Spleen (tissue), 11 donors: ENCODE data around the gene OR51G2. TPM values are rescaled to one million over a fixed set of nuclear protein-coding genes. Genes with fewer than 3 reads are reported as not detected.

Source experiments
- DNase-seq: peaks from one replicate; pipeline ENCODE4 v3.0.0-alpha.2; 2020
- H3K27ac ChIP-seq, 8 donors: fragments of 200-600 bp; sonication (generic) in 7 of 8; 1 replicate in 4 of 8; 2 replicates in 4 of 8; pipeline versions ENCODE4 v1.5.0 to v1.8.0; 2016 to 2021; ENCODE audit warnings: inconsistent platforms in 4 of 8, mild to moderate bottlenecking in 4 of 8, moderate library complexity in 1 of 8
- H3K27me3 ChIP-seq, 7 donors: fragments of 200-600 bp; sonication (generic) in 6 of 7; replicated peaks in 1 of 7; 1 replicate in 4 of 7; 2 replicates in 3 of 7; pipeline versions ENCODE4 v1.5.0 to v1.8.0; 2016 to 2021; ENCODE audit warnings: inconsistent platforms in 3 of 7, mild to moderate bottlenecking in 1 of 7
- H3K36me3 ChIP-seq, 6 donors: fragments of 200-600 bp; sonication (generic) in 5 of 6; 1 replicate in 4 of 6; 2 replicates in 2 of 6; pipeline versions ENCODE4 v1.5.0 to v1.8.0; 2016 to 2021; ENCODE audit warnings: inconsistent platforms in 2 of 6
- H3K4me1 ChIP-seq, 6 donors: fragments of 200-600 bp; sonication (generic) in 5 of 6; 1 replicate in 3 of 6; 2 replicates in 3 of 6; pipeline versions ENCODE4 v1.5.0 to v1.8.0; 2016 to 2021; ENCODE audit warnings: inconsistent platforms in 3 of 6
- H3K4me3 ChIP-seq, 8 donors: fragments of 200-600 bp; sonication (generic) in 7 of 8; 1 replicate in 4 of 8; 2 replicates in 4 of 8; pipeline versions ENCODE4 v1.5.0 to v1.8.0; 2016 to 2021; ENCODE audit warnings: inconsistent platforms in 4 of 8, mild to moderate bottlenecking in 4 of 8, moderate library complexity in 2 of 8
- H3K9me3 ChIP-seq, 8 donors: fragments of 200-600 bp; sonication (generic) in 7 of 8; 1 replicate in 4 of 8; 2 replicates in 4 of 8; pipeline versions ENCODE4 v1.5.0 to v1.8.0; 2016 to 2021; ENCODE audit warnings: inconsistent platforms in 4 of 8
- POLR2A ChIP-seq, 3 donors: fragments of 450-650 bp; IDR thresholded peaks; one replicate each; pipeline ENCODE4 v1.5.1; 2017; ENCODE audit warnings: antibody characterized with exemption in 3 of 3, mild to moderate bottlenecking in 1 of 3
- POLR2AphosphoS5 ChIP-seq, 3 donors: sonication (generic); formaldehyde crosslinking; IDR thresholded peaks; one replicate each; pipeline ENCODE4 v1.5.1; 2017; ENCODE audit warnings: antibody characterized with exemption in 3 of 3
- WGBS, 5 donors: extraction: QIAGEN DNeasy Blood & Tissue Kit in 3 of 5; methylation state at CpG; one replicate each; pipeline versions ENCODE4 v1.1.5 to v1.1.7; 2013 to 2018; 5-methylcytosine and 5-hydroxymethylcytosine counted together
- intact Hi-C: fragments of 100-400 bp; cut with DNase I; formaldehyde crosslinking; loops from one replicate; pipeline ENCODE4 v1.15.0; 2023; ENCODE audit warnings: low total_unique reads
- polyA plus RNA-seq, 3 donors: library from polyadenylated mRNA; stranded (reverse); fragments of 200-250 nt; gene quantifications; one replicate each; pipeline ENCODE4 v1.2.1, GENCODE V29; 2013
- total RNA-seq, 7 donors: library from RNA; depleted of rRNA in 3 of 7; stranded (reverse); fragments of >200 nt in 3 of 7; fragmentation: NEBNext Ultra II Directional in 4 of 7; extraction: Animal tissue kit (Norgen Biotek cat#: 25700) in 4 of 7; gene quantifications; one replicate each; pipeline versions ENCODE4 v1.1.0 to v1.2.1, GENCODE V29; 2016 to 2021
- TF ChIP-seq, protein P1 (sequence below), 11 experiments: fragments of 200-600 bp in 7 of 11; fragments of 450-650 bp in 4 of 11; sonication (generic) in 4 of 11; IDR thresholded peaks in 8 of 11; conservative IDR thresholded peaks in 3 of 11; 1 replicate in 7 of 11; 2 replicates in 4 of 11; pipeline versions ENCODE4 v1.4.0 to v1.8.0; 2016 to 2021; ENCODE audit warnings: antibody characterized with exemption in 11 of 11, inconsistent platforms in 4 of 11, mild to moderate bottlenecking in 1 of 11
- donor health status: healthy with polysubstance abuse.
- donor health status: DM: no; HTN: no; CAD: no; lungs with moderate emphysema.
- donor health status: DM: no; HTN: no; CAD: no.
- donor health status: Bipolar disorder and iron deficiency.
- donor health status: healthy.
- donor health status: DM: no; HTN: no; CAD: no.
- donor health status: DM: yes; HTN: yes; CAD: no.

The OR51G2 gene
- total and polyA plus RNA-seq, 10 donors, result not detected

DNA sequence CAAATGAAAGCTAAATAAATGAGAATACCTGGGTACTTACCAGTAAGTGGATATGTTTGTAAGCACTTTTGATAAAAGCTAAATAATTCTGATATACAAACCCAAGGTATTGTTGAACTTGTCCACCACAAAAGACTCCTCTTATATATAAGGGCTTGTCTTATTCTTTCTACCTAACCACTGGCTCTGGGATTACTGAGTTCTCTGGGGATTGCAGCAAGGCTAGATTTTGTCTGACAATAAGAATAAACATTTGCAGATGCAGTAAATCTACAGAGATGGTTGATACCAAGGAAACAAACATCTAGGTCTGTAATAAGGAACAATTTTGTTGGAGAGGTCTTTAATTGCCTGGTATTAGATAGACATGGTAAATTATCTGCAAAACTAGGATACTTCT, 28.4 kb upstream of the OR51G2 start, which contains the start of gene OR51A4:
Gene OR51A4, minus strand, starts transcription at position 101 of the 400 bp plus-strand sequence. CDS start 505 bp downstream, outside the sequence.
- Histone ChIP-seq H3K9me3 (no peaks in the 10 kb centered on the region), H3K27me3 (no peaks in the 10 kb centered on the region), H3K27ac (no peak within 1 kb of the TSS), H3K36me3 (no peaks in the 10 kb centered on the region), H3K4me3 (no peak within 1 kb of the TSS), H3K4me1 (no peaks in the 10 kb centered on the region)
- DNase-seq, result no peak
- intact Hi-C loops, result no loop called here
- TF ChIP-seq, protein P1, sequence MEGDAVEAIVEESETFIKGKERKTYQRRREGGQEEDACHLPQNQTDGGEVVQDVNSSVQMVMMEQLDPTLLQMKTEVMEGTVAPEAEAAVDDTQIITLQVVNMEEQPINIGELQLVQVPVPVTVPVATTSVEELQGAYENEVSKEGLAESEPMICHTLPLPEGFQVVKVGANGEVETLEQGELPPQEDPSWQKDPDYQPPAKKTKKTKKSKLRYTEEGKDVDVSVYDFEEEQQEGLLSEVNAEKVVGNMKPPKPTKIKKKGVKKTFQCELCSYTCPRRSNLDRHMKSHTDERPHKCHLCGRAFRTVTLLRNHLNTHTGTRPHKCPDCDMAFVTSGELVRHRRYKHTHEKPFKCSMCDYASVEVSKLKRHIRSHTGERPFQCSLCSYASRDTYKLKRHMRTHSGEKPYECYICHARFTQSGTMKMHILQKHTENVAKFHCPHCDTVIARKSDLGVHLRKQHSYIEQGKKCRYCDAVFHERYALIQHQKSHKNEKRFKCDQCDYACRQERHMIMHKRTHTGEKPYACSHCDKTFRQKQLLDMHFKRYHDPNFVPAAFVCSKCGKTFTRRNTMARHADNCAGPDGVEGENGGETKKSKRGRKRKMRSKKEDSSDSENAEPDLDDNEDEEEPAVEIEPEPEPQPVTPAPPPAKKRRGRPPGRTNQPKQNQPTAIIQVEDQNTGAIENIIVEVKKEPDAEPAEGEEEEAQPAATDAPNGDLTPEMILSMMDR (IDR thresholded peaks at IDR 0.05 in 8 of 11, conservative IDR thresholded peaks at IDR 0.05 in 3 of 11), result no peak
- no peak for TF ChIP-seq POLR2AphosphoS5 (IDR thresholded peaks at IDR 0.05)
- no peak for TF ChIP-seq POLR2A (IDR thresholded peaks at IDR 0.05)

GRCh38 chr11:4936745-4937144, 17.6 kb upstream of the OR51G2 start:
- no peaks in the 10 kb centered on the region for H3K4me1 ChIP-seq
- H3K27ac ChIP-seq, result no peak overlapping the region
- H3K4me3 ChIP-seq, result no peak overlapping the region
- no peaks in the 10 kb centered on the region for H3K36me3 ChIP-seq
- WGBS, 5 donors, result 78 to 89% (median 84%) methylated on average over 3 of the region's 3 CpGs
- H3K27me3 ChIP-seq, result no peaks in the 10 kb centered on the region
- no peaks in the 10 kb centered on the region for H3K9me3 ChIP-seq
- TF ChIP-seq POLR2AphosphoS5 (IDR thresholded peaks at IDR 0.05) (no peak), POLR2A (IDR thresholded peaks at IDR 0.05) (no peak)
- TF ChIP-seq, protein P1 (IDR thresholded peaks at IDR 0.05 in 8 of 11, conservative IDR thresholded peaks at IDR 0.05 in 3 of 11), result no peak
- DNase-seq, result no peak
- intact Hi-C loops, result no loop called here

DNA sequence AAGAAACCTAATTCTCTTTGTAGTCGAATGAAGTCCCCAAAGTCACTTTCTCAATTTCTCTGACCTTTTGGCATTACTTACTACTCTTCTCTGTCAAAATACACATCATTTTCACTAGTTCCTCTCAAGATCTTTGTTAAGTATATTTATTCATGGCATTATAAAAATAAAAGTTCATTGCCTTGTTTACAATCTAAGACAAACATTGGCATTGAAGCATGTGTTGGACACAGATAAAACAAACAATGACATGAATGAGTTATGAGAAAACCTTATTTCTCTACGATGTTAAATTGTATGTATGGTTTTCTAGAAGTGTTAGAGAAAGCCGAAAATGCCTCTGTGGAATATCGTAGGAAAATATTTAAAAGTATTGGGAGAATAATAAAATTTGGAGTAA, 13.6 kb upstream of the OR51G2 start:
- DNase-seq, result no peak
- Histone ChIP-seq H3K9me3 (no peaks in the 10 kb centered on the region), H3K36me3 (no peaks in the 10 kb centered on the region), H3K4me3 (no peak overlapping the region), H3K4me1 (no peaks in the 10 kb centered on the region), H3K27me3 (no peaks in the 10 kb centered on the region), H3K27ac (no peak overlapping the region)
- no peak for TF ChIP-seq POLR2AphosphoS5 (IDR thresholded peaks at IDR 0.05)
- TF ChIP-seq POLR2A (IDR thresholded peaks at IDR 0.05), result no peak
- TF ChIP-seq, protein P1 (IDR thresholded peaks at IDR 0.05 in 8 of 11, conservative IDR thresholded peaks at IDR 0.05 in 3 of 11), result no peak
- WGBS, 5 donors, result 83 to 88% (median 86%) methylated on average over 4 of the region's 4 CpGs
- intact Hi-C loops, result no loop called here

GRCh38 chr11:4926608-4927007, 7.5 kb upstream of the OR51G2 start:
- Histone ChIP-seq H3K4me3 (no peak overlapping the region), H3K9me3 (no peaks in the 10 kb centered on the region), H3K27ac (no peak overlapping the region), H3K4me1 (no peaks in the 10 kb centered on the region), H3K36me3 (no peaks in the 10 kb centered on the region), H3K27me3 (no peaks in the 10 kb centered on the region)
- intact Hi-C loops, result no loop called here
- TF ChIP-seq, protein P1 (IDR thresholded peaks at IDR 0.05 in 8 of 11, conservative IDR thresholded peaks at IDR 0.05 in 3 of 11), result no peak
- TF ChIP-seq POLR2AphosphoS5 (IDR thresholded peaks at IDR 0.05) (no peak), POLR2A (IDR thresholded peaks at IDR 0.05) (no peak)
- DNase-seq, result no peak
